CD4-positive, alpha-beta T cell treated with Interleukin-1 beta for 1 hour (primary cell): ENCODE measurements around the gene UGT3A1.

Source experiments
- DNase-seq, 2 donors: peaks; one replicate each; pipeline ENCODE4 v3.0.0-alpha.2; 2020 to 2022

UGT3A1 gene

GRCh38 chr5:35903631-35904203, 87.5 kb downstream of the UGT3A1 start:
- no peak for DNase-seq

- no peak for DNase-seq
Observed at GRCh38 chr5:35902046-35902672, 89.0 kb downstream of the UGT3A1 start.
